Measurements from ENCODE around the gene BCKDHB.
"Not testable (repeated sequence)": the region's sequence is repeated elsewhere in the genome, so short reads cannot be mapped to it uniquely, and the experiment has no call there.

Gene BCKDHB

DNA sequence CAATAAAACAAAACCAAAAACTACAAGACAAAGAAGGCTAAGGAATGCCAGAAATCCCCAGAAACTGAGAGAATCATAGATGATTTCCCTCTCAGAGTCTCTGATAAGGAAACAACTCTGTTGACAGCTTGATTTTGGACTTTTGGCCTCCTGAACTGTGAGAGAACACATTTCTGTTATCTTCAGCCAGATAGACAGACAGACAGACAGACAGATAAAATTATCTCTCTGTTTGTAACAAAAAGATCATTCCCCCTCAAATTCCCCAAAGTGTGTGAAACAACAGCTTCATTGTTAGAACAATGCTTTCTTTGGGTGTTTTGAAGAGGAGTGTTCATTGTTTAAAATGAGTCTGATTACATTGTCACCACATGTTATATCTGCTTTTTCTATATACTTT lies 148.2 kb downstream of the BCKDHB start:
- in situ Hi-C loops (cut with MboI; ENCODE audit: low sequenced_read_pairs): no loop called here

- in situ Hi-C loops (cut with MboI; ENCODE audit: low sequenced_read_pairs): no loop called here
Measured at GRCh38 chr6:80256691-80257090, 150.2 kb downstream of the BCKDHB start.

DNA sequence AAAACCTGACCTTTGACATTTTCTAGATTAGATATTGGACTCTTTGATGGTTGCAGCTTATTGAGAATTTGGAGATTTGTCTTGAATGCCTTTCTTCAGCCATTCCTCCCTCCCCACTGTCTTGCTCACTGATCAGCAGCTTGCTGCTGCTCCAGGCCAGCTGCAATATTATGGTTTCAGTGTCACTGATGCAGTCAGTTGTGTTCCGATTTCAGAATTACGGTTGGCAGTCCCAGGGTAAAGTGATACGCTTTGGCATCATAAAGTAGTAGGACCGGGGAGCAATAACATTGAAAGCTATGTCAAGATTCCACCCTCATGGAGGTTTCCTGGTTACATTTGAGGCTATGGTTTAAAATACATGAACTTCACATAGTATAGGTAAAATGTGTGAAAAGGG lies 152.6 kb downstream of the BCKDHB start:
- in situ Hi-C loops (cut with MboI; ENCODE audit: low sequenced_read_pairs): no loop called here

- in situ Hi-C loops (cut with MboI; ENCODE audit: low sequenced_read_pairs): no loop called here
Measured at GRCh38 chr6:80263585-80263984, 157.1 kb downstream of the BCKDHB start.

- in situ Hi-C loops (cut with MboI; ENCODE audit: low sequenced_read_pairs): no loop called here
Measured at GRCh38 chr6:80268865-80269730, 162.6 kb downstream of the BCKDHB start.

- in situ Hi-C loops (cut with MboI; ENCODE audit: low sequenced_read_pairs): no loop called here
Measured at GRCh38 chr6:80271074-80271473, 164.6 kb downstream of the BCKDHB start.

GRCh38 chr6:80272988-80273387 lies 166.5 kb downstream of the BCKDHB start:
- in situ Hi-C loops (cut with MboI; ENCODE audit: low sequenced_read_pairs): no loop called here

DNA sequence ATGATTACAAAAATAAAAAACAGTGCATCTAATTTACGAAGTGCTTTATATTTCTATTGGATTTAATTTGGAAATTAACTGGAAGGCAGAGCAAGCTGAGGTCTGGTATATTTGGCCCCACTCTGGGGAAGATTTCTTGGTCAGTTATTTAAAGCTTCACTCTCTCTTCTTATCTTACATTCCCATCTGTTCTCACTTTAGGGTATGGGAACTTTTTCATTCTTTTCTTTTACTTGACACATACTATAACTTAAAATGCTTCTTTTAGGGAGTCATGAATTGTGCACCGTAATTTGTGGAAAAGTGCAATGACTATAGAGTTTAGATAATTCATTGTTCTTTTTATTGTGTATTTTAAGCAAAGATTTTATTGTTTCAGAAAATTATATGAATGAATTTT lies 170.4 kb downstream of the BCKDHB start:
- in situ Hi-C loops (cut with MboI; ENCODE audit: low sequenced_read_pairs): no loop called here

DNA sequence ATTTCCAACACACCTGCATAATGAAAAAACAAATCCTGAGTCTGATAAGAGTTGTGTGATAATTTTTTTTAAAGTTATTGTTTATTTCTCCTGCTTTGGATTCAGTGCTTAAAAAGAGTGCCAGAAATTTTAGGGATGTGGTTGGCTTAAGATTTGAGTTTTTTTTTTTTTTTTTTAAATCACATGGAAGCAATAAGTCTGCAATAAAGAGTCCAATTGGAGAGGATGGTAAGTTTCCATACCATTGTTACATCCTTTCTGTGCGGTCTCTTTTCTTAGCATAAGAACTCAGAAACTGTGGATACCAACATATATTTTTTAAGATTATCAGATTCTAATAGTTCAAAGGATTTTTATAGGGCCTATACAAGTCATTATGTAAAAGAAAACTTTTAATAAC lies 171.0 kb downstream of the BCKDHB start:
- in situ Hi-C loops (cut with MboI; ENCODE audit: low sequenced_read_pairs): no loop called here

DNA sequence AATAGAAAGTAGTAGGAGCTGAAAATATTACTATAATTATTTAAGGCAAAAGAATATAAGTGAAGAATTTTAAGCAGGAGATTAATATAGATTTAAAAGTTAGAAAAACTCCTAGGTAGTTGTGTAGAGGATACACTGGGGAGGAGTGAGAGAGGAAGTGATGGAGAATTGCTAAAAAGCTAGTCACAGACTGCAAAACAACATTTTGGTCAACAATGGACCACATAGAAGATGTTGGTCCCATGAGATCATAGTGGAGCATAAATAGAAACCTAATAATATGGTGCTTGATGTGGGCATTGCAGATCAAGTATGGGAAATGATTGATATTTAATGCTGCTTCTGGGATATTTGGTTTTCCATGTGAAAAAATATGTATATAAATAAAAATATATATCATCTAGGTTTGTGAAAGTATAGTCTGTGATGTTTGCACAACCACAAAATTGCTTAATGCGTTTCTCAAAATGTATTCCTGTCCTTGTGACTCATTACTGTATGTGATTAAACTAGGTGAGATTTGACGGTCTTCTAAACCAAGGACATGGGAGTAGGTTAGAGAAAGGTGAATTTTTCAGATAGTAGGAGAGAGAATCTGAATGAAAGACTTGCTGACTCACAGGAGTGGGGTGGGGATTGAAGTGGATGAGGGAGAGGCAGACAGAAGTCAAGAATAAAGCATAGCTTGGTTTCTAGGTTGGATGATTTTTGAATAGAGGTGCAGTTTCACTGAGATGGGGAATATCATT lies 174.0 kb downstream of the BCKDHB start:
- in situ Hi-C loops (cut with MboI; ENCODE audit: low sequenced_read_pairs): no loop called here

DNA sequence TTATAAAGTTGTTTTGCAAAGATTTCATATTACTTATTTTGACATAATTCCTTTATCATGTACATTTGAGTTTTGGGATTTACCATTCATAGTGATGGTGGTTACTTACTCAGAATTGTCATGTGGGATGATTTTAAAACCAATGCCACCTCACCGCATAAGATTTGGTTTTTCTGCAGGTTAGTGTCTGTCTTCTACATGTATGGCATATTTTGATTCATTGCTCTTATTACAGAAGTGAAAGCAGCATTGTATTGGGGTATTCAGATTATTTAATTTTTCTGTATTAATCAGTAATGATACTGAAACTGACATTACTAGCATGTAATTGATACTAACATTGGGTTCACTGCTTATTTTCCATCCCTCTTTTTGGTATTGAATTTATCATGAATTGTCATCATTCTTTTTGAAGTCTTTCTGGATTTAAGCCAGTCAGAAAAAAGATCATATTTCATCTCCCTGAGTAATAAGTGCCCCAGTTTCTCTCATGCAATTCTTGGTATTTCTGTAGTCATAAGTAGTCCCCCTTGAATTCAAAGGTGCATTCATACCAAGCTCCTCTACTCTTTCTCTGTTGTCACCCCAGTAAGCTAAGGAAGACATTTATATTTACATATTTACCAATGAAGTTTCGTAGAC lies 176.6 kb downstream of the BCKDHB start:
- in situ Hi-C loops (cut with MboI; ENCODE audit: low sequenced_read_pairs): no loop called here

DNA sequence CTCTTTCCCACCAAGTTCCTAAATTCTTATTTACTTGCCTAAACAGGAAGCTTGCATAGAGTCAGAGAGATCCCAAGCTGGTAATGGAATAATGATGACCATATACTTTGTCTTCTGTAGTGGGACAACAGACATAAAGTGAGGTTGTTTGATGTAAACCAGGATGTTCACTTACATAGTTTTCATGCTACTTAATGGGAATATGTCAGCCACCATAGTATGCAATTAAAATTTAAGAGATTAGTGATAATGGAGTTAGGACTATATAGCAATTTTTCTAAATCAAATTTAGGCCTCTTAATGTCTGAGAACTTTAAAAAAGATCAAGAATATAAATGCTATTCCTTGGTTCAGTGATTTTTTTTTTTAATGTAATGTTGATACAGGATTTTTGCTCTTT lies 180.6 kb downstream of the BCKDHB start:
- in situ Hi-C loops (cut with MboI; ENCODE audit: low sequenced_read_pairs): no loop called here

DNA sequence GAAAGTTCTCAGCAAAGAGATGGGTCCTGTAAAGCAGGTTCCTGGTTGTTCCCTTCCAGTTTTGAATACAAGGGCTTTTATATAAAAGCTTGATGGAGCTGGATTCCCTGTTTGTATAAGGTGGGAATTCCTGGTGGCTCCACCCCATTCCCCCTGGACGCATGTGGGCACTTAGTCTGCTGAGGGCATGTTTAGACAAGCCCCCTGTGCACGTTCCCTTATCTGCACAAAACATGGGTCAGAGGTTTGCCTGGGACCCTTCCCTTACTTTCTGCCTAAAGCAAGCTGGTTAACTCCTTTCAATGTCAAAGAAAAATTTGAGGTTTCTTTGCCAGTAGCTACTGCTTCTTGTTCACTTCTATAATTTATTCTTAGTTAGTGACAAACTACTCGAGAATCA lies 181.1 kb downstream of the BCKDHB start:
- in situ Hi-C loops (cut with MboI; ENCODE audit: low sequenced_read_pairs): no loop called here

DNA sequence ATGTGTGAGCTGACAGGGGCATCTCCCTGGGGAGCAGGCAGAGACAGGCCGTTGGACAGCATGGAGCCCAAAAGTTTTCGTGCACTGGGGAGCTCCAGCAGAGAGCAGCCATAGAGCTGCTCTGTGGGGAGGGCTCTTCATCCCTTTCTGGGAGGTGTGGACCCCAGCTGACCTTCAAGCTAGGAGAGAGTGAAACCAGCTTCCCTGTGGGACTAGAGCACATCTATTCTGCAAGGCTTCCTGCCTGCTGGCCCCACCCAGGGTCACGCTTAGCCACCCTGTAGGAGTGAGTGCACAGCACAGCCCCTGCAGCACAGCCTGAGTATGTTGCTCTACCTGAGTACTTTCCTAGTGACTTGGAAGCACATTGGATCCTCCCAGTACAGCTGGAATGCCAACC lies 183.3 kb downstream of the BCKDHB start:
- in situ Hi-C loops (cut with MboI; ENCODE audit: low sequenced_read_pairs): no loop called here

DNA sequence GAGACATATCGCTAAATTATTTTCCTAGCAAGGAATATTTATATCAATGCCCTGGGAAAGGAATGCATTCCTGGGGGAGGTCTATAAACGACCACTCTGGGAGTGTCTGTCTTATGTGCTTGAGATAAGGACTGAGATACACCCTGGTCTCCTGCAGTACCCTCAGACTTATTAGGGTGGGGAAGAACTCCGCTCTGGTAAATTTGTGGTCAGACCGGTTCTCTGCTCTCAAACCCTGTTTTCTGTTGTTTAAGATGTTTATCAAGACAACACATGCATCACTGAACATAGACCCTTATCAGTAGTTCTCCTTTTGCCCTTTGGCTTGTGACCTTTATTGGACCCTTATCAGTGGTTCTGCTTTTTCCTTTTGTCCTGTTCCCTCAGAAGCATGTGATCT lies 188.1 kb downstream of the BCKDHB start:
- in situ Hi-C loops (cut with MboI; ENCODE audit: low sequenced_read_pairs): not testable (repeated sequence)

GRCh38 chr6:80302716-80303115 lies 196.2 kb downstream of the BCKDHB start:
- in situ Hi-C loops (cut with MboI; ENCODE audit: low sequenced_read_pairs): no loop called here

GRCh38 chr6:80304014-80304413 lies 197.5 kb downstream of the BCKDHB start:
- in situ Hi-C loops (cut with MboI; ENCODE audit: low sequenced_read_pairs): no loop called here

GRCh38 chr6:80314531-80314930 lies 208.1 kb downstream of the BCKDHB start:
- in situ Hi-C loops (cut with MboI; ENCODE audit: low sequenced_read_pairs): no loop called here

DNA sequence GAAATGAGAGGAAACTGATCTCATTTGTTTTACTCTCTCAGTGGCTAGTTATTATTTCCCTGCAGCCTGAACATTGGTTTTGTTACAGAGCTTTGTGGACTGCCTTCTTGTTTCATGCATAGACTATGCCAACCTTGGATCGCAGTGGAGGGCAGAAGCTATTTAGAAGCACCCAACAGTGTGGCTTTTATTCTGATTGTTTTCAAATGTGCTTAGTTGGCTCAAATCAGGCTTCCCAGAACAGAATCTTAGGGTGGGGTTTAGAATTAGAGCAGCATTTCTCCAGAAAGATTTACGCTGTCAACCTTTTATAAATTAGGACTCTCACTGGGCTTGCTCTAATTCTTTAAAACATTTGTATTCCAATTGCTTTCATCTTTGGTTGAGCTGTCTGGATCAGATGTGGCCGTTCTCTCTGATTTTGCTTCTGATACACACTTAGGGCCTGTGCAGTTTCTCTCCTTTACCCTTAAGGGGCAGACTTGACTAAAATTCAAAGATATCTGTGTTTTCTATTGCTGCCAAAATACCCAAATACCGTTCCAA lies 210.3 kb downstream of the BCKDHB start:
- in situ Hi-C loops (cut with MboI; ENCODE audit: low sequenced_read_pairs): no loop called here

- in situ Hi-C loops (cut with MboI; ENCODE audit: low sequenced_read_pairs): no loop called here
Measured at GRCh38 chr6:80319196-80319595, 212.7 kb downstream of the BCKDHB start.

DNA sequence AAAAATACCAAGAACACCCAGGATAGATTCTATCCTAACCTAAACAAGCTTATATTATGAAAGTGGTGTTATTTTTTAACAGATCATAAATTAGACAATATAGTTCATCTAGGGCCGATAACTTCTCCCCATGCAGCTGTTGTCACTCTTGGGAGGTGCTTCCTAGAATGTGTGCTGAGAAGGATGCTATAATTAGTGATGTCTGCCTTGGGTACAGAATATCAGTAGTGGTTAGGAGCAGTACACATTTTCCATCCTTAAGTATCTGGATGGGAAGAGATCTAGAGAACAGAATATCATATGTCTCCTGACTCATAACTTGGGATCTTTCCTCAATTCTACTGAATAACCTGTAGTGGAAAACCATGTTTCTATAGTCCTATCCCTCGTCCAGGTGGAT lies 214.5 kb downstream of the BCKDHB start:
- in situ Hi-C loops (cut with MboI; ENCODE audit: low sequenced_read_pairs): no loop called here

Data from hTERT RPE-1 (cell line).